Activated T-helper 1 cell treated with anti-CD3 and anti-CD28 coated beads, Interleukin-12 subunit alpha, Interleukin-12 subunit beta, Interleukin-2, Interleukin-4 antibody, amounts not matched to agents 30 ng/mL and 10 ng/mL and 1 ng/mL, durations not matched to agents 14 hours and 24 hours and 36 hours (primary cell): ENCODE measurements around the gene IGFL1. TPM values are rescaled to one million over a fixed set of nuclear protein-coding genes. Genes with fewer than 3 reads are reported as not detected.
"Not testable (repeated sequence)": the region's sequence is repeated elsewhere in the genome, so short reads cannot be mapped to it uniquely, and the experiment has no call there.

ENCODE experiments used
- DNase-seq: peaks from one replicate; pipeline ENCODE4 v3.0.0; 2021; ENCODE audit warnings: low spot score
- H3K27ac Mint-ChIP-seq: one replicate; pipeline ENCODE4 v1.8.0; 2021; ENCODE audit warnings: mild to moderate bottlenecking, mixed read lengths
- H3K27me3 Mint-ChIP-seq: one replicate; pipeline ENCODE4 v1.8.0; 2022; ENCODE audit warnings: mild to moderate bottlenecking, moderate library complexity, mixed read lengths; ENCODE audit not compliant: insufficient read depth
- H3K36me3 Mint-ChIP-seq: one replicate; pipeline ENCODE4 v1.8.0; 2021; ENCODE audit warnings: low read depth, mixed read lengths
- H3K4me1 Mint-ChIP-seq: one replicate; pipeline ENCODE4 v1.8.0; 2021; ENCODE audit warnings: low read depth, mixed read lengths
- H3K4me3 Mint-ChIP-seq: one replicate; pipeline ENCODE4 v1.8.0; 2021; ENCODE audit warnings: mild to moderate bottlenecking, moderate library complexity, mixed read lengths
- H3K9me3 Mint-ChIP-seq: one replicate; pipeline ENCODE4 v1.8.0; 2021; ENCODE audit warnings: mixed read lengths
- intact Hi-C: fragments of 100-400 bp; cut with micrococcal nuclease; formaldehyde crosslinking; loops from one replicate; pipeline ENCODE4 v1.15.1; 2024
- total RNA-seq: library from RNA; stranded (reverse); gene quantifications from 2 replicates; pipeline ENCODE4 v1.2.3, GENCODE V29; 2022

The IGFL1 gene
- total RNA-seq, 1 donor from 2014 or later: not detected

DNA sequence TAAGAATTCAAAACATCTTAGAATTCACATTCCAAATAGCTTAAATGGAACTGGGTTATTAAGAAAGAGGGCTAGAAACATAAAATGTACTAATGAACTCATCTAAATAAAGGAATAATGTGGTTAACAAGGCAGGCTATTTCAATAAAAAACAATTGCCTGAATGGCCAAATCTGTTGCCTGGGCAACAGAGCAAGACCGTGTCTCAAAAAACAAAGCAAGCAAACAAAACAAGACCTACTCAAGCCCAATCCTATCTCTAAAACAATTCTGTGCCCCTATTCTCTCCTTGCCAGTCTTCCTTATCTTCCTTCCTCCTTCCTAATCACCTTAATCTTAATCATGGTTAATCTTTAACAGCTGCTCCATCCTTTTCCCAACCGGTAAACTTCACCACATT is 12.1 kb downstream of the IGFL1 start:
- Mint-ChIP-seq H3K9me3 (no peaks in the 10 kb centered on the region), H3K27ac (no peak overlapping the region), H3K36me3 (no peaks in the 10 kb centered on the region), H3K4me3 (no peak overlapping the region), H3K4me1 (no peaks in the 10 kb centered on the region), H3K27me3 (peaks cover 32% of the 10 kb centered on the region)
- intact Hi-C loops: no loop called here
- no peak for DNase-seq

DNA sequence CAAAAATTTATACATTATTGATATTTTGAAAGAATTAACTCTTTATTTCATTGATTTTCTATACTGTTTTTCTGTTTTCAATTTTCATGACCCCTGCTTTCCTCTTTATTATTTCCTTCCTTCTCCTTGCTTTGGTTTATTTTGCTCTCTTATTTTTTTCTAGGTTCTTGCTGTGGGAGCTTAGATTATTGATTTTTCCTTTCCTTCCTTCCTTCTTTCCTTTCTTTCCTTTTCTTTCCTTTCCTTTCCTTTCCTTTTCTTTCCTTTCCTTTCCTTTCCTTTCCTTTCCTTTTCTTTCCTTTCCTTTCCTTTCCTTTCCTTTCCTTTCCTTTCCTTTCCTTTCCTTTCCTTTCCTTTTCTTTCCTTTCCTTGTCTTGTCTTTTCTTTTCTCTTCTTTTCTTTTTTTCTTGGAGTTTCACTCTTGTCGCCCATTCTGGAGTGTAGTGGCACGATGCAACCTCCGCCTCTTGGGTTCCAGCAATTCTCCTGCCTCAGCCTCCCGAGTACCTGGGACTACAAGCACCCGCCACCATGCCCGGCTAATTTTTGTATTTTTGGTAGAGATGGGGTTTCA is 13.6 kb downstream of the IGFL1 start:
- DNase-seq, H3K27ac Mint-ChIP-seq, H3K36me3 Mint-ChIP-seq, H3K4me3 Mint-ChIP-seq, H3K9me3 Mint-ChIP-seq, H3K4me1 Mint-ChIP-seq, intact Hi-C loops: not testable (repeated sequence)
- H3K27me3 Mint-ChIP-seq: peaks cover 31% of the 10 kb centered on the region

DNA sequence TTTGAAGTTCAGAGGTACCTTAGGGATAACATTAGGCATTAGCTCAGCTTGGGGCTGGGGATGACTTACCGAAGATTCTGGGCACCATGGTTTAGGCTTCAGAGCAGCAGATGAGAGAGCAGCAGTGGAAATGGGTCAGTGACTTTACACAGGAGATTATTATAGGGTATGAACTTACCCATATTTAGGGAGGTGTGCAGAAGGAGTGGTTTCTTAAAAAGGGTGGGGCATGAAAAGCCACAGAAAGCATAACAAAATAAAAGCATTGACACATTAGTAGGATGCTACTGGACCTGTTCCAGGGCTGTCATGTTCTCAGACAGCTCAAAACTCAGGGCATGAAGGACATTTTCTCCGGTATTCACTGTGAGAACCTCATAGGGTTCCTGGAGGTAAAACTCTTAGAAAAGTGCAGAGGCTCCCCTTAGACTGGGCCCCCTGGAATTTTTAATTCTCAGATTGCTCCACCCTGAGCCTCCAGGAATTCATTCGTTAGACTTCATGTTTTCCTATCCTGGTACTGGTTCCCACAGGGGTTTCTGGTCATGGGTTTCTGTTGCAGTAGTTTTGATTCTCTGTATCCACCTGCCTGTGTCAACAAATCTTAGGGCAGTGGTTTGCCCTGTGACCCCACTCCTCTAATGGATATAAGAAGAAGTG is 20.7 kb downstream of the IGFL1 start:
- Mint-ChIP-seq H3K4me1 (no peaks in the 10 kb centered on the region), H3K27ac (no peak overlapping the region), H3K4me3 (no peak overlapping the region), H3K27me3 (peaks cover 51% of the 10 kb centered on the region), H3K9me3 (no peaks in the 10 kb centered on the region), H3K36me3 (no peaks in the 10 kb centered on the region)
- intact Hi-C loops: no loop called here
- no peak for DNase-seq

DNA sequence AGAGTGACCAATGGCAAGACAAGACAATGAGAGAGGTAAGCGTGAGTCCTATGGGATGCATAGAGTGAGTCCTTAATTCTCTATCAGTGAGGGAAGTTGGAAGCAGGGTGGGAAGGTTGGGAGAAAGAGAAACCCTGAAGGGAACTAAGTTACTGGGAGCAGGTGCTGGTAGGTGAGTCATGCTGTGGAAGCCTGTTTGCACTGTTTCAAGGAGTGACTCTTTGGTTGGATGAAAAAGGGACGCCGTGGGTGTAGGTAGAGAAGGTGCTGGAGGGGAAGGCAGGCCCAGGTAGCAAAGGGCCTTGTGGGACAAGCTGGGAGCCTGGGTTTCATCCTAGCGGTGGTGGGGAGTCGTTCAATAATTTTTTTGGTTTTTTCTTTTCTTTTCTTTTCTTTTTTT is 21.9 kb downstream of the IGFL1 start:
- Mint-ChIP-seq H3K27me3 (peaks cover 55% of the 10 kb centered on the region), H3K4me1 (no peaks in the 10 kb centered on the region), H3K27ac (no peak overlapping the region), H3K9me3 (no peaks in the 10 kb centered on the region), H3K36me3 (no peaks in the 10 kb centered on the region), H3K4me3 (no peak overlapping the region)
- no peak for DNase-seq
- intact Hi-C loops: no loop called here

DNA sequence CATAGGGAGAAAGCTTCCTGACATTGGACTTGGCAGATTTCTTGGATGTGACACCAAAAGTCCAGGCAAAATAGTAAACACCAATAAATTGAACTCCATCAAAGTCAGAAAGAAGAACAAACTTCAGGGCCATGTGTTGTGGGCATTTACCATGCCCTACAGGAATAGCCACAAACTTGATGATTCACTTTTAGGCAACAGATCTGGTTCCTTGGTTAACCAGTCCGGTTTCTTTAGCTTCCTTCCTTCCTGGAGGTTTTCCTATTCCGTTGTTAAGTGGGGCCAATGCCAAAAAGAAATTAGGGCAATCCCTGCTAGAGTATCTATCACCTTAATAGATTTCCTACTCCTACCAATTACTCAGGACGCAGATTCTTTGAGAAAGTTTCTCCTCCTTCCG is 25.2 kb downstream of the IGFL1 start:
- Mint-ChIP-seq H3K4me3 (no peak overlapping the region), H3K27me3 (peaks cover 49% of the 10 kb centered on the region), H3K4me1 (no peaks in the 10 kb centered on the region), H3K27ac (no peak overlapping the region), H3K36me3 (no peaks in the 10 kb centered on the region), H3K9me3 (no peaks in the 10 kb centered on the region)
- intact Hi-C loops: no loop called here
- no peak for DNase-seq

DNA sequence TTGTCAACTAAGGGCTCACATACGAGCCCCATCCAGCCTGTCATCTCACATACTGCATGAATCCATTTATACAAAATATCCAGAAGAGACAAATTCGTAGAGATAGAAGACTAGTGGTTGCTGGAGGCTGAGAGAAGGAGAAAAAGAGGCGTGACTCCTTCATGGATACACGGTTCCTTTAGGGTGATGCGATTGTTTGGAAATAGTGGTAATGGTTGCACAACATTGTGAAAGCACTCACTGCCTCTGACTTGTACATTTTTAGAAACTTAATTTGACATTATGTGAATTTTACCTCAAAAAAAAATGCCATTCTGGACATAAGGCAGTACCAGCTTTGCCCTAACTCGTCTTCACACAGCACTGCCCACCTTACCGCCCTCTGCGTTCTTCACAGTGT is 27.3 kb downstream of the IGFL1 start:
- no peaks in the 10 kb centered on the region for H3K9me3 Mint-ChIP-seq
- DNase-seq: no peak
- intact Hi-C loops: no loop called here
- H3K4me1 Mint-ChIP-seq: no peaks in the 10 kb centered on the region
- no peaks in the 10 kb centered on the region for H3K36me3 Mint-ChIP-seq
- H3K27me3 Mint-ChIP-seq: peaks cover 51% of the 10 kb centered on the region
- H3K27ac Mint-ChIP-seq: no peak overlapping the region
- H3K4me3 Mint-ChIP-seq: no peak overlapping the region

DNA sequence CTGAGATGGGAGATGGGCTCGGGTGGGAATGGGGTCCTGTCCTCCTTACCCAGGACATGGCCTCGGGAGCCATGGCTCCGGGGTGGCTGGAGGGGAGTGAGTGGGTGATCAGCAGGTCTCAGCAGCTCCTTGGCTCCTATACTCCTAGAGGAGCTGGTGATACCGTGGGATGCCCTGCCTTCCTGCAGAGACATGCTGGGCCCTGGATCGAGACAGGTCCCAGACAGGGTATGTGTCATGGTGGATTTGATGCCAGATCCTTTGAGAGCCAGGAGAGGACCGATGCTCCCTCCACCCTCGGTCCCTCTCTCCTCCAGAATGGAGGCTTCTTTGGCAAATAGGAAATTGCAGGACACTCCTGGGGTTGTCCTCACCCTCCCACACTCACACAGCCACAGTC is 32.0 kb downstream of the IGFL1 start:
- H3K4me3 Mint-ChIP-seq, DNase-seq, H3K27ac Mint-ChIP-seq, H3K36me3 Mint-ChIP-seq, H3K9me3 Mint-ChIP-seq: not testable (repeated sequence)
- peaks cover 10% of the 10 kb centered on the region for H3K4me1 Mint-ChIP-seq
- intact Hi-C loops: loop anchor here (10.0 kb wide), 1 partner anchor 467 kb away; the partner anchor contains the start of gene DMWD
- H3K27me3 Mint-ChIP-seq: peaks cover 48% of the 10 kb centered on the region

DNA sequence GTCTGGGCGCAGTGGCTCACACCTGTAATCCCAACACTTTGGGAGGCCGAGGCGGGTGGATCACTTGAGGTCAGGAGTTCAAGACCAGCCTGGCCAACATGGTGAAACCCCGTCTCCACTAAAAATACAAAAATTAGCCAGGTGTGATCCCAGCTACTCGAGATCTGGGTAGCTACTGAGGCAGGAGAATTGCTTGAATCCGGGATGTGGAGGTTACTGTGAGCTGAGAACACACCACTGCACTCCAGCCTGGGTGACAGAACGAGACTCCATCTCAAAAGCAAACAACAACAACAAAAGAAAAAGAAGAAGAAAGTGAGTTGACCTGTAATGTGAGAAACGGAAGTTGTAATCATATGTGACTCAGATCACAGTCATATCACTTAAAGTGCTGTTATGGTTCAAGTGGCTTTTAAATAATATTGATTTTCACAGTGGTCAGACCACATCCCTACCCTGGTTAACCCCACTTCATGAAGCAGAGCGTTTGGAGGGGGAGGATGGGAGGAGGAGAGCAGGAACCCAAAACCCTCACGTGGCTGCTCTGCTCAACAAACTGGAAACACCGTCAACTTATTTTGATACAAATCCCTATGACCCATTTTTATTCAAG is 33.2 kb downstream of the IGFL1 start:
- Mint-ChIP-seq H3K4me1 (peaks cover 10% of the 10 kb centered on the region), H3K27ac (peak overlapping the region; percentile 85), H3K27me3 (peaks cover 52% of the 10 kb centered on the region), H3K4me3 (peak overlapping the region; percentile 15)
- DNase-seq: peak; percentile 57
- intact Hi-C loops: loop anchor here (10.0 kb wide), 1 partner anchor 468 kb away; the partner anchor contains the start of gene DMWD
- not testable (repeated sequence) for H3K36me3 Mint-ChIP-seq, H3K9me3 Mint-ChIP-seq

DNA sequence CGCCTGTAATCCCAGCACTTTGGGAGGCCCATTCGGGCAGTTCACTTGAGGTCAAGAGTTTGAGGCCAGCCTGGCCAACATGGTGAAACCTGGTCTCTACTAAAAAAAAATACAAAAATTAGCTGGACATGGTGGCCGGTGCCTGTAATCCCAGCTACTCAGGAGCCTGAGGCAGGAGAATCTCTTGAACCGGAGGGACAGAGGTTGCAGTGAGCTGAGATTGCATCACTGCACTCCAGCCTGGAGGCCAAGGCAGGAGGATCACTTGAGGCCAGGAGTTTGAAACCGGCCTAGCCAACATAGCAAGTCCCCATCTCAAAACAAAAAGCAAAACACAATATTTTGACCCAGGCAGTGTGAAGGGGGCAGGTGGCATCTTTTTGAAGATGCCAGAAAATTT is 35.3 kb downstream of the IGFL1 start:
- intact Hi-C loops: loop anchor here (1.0 to 10.0 kb wide), 6 partner anchors 76 to 470 kb away; partner anchors contain the start of gene DMWD
- H3K27me3 Mint-ChIP-seq: peaks cover 60% of the 10 kb centered on the region

DNA sequence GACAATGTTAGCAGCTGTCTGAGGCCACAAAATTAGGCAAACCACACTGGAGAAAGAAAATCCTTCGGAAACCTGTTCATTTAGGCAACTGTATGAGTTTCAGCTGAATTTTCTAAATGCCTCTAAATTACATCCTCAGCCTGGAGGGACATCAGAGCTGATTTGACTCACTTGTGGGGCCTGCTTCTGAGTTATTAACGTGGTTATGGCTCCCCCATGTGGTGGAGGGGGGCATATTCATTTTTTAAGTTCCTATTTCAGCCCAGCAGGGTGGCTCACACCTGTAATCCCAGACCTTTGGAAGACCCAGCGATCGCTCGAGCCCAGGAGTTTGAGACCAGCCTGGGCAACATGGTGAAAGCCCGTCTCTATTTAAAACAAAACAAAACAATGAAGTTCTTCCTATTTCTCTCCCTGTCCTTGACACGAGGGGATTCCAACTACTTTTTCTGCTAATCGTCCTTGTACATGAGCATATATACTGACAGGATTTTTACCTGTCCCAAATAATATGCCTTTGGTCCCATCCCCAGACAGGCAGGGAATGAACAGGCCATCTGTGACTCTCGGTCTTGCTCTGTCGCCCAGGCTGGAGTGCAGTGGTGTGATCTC is 35.8 kb downstream of the IGFL1 start:
- Mint-ChIP-seq H3K4me1 (peaks cover 10% of the 10 kb centered on the region), H3K27me3 (peaks cover 58% of the 10 kb centered on the region), H3K9me3 (no peaks in the 10 kb centered on the region), H3K36me3 (no peaks in the 10 kb centered on the region), H3K4me3 (no peak overlapping the region), H3K27ac (no peak overlapping the region)
- intact Hi-C loops: loop anchor here (1.0 to 10.0 kb wide), 6 partner anchors 76 to 471 kb away; partner anchors contain the start of gene DMWD
- DNase-seq: peak; percentile 61

More for the DNA sequence above, 35.3 kb downstream of the IGFL1 start:
- H3K27ac Mint-ChIP-seq, H3K9me3 Mint-ChIP-seq, H3K4me3 Mint-ChIP-seq, DNase-seq, H3K36me3 Mint-ChIP-seq: not testable (repeated sequence)
- H3K4me1 Mint-ChIP-seq: peaks cover 10% of the 10 kb centered on the region

DNA sequence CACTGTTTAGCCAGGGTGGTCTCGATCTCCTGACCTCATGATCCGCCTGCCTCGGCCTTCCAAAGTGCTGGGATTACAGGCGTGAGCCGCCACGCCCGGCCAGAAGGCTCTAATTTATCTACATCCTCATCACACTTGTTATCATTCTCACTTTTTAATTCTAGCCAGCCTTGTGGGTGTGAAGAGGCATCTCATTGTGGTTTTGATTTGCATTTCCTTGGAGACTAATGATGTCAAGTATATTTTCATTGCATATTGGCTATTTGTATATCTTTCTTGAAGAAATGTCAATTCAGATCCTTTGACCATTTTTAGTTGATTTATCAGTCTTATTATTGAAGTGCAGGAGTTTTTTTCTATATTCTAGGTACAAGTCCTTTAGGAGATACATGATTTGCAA is 39.6 kb downstream of the IGFL1 start:
- intact Hi-C loops: loop anchor here (10.0 kb wide), 1 partner anchor 474 kb away; the partner anchor contains the start of gene DMWD
- no peaks in the 10 kb centered on the region for H3K4me1 Mint-ChIP-seq
- no peaks in the 10 kb centered on the region for H3K36me3 Mint-ChIP-seq
- H3K27me3 Mint-ChIP-seq: peaks cover 59% of the 10 kb centered on the region
- no peaks in the 10 kb centered on the region for H3K9me3 Mint-ChIP-seq
- no peak overlapping the region for H3K4me3 Mint-ChIP-seq
- no peak overlapping the region for H3K27ac Mint-ChIP-seq
- DNase-seq: no peak

DNA sequence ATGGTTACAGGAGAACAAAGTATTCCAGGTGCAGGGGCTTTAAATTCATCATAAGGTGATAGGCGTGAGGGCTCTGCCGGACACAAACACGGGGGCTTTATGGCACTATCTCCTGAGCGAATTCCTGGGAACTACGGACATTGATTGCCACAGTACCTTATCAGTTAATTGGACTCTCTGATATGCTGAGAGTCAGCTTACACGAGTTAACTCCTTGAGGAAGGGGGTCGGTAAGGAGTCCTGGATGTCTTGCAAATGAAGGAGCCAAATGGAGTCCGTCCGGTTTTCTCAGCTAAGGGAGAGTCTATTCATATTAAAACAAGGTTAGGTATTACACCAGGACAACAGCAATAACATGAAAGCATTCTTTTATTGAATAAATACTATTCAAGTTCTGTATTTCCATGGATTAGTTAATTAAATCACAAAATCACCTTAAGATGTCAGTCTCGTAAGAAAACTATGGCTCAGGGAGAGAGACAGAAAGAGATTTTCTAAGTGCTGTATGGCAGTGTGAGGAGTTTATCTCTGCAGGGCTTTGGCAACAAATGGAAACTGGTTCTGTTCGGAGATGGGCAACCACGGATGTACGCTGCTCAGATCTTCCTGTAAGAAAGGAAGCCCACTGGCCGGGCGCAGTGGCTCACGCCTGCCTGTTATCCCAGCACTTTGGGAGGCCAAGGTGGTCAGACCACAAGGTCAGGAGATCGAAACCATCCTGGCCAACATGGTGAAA is 41.1 kb downstream of the IGFL1 start:
- intact Hi-C loops: no loop called here
- DNase-seq: no peak
- Mint-ChIP-seq H3K27me3 (peaks cover 50% of the 10 kb centered on the region), H3K4me1 (no peaks in the 10 kb centered on the region), H3K36me3 (no peaks in the 10 kb centered on the region), H3K27ac (no peak overlapping the region), H3K9me3 (no peaks in the 10 kb centered on the region), H3K4me3 (no peak overlapping the region)
